ENCODE results near the gene CACNA1C.

CACNA1C gene

GRCh38 chr12:2523844-2524243 is 471.1 kb downstream of the CACNA1C start:
- Histone ChIP-seq H3K9ac (ENCODE audit: low read length in 5 of 5) (no peak overlapping the region), H3K27ac (ENCODE audit: low read depth, low read length) (no peak overlapping the region), H3K36me3 (ENCODE audit: control insufficient read depth in 5 of 5, insufficient read depth in 5 of 5, low read length in 5 of 5) (peaks cover 0 to 2% (median 0%) of the 10 kb centered on the region in 5 donors), H3K4me3 (ENCODE audit: low read depth in 1 of 5, low read length in 5 of 5) (no peak overlapping the region), H3K9me3 (ENCODE audit: control insufficient read depth in 5 of 5, low read length in 5 of 5) (no peaks in the 10 kb centered on the region), H3K4me1 (ENCODE audit: control insufficient read depth in 5 of 5, insufficient read depth in 5 of 5, low read length in 5 of 5) (peaks cover 0 to 8% (median 0%) of the 10 kb centered on the region in 5 donors), H3K27me3 (ENCODE audit: control insufficient read depth in 5 of 5, insufficient read depth in 4 of 5, low read length in 5 of 5) (peaks cover 0 to 4% (median 0%) of the 10 kb centered on the region in 5 donors)

GRCh38 chr12:2526371-2526770 is 473.6 kb downstream of the CACNA1C start:
- H3K27ac ChIP-seq (ENCODE audit: low read depth, low read length) = no peak overlapping the region
- no peaks in the 10 kb centered on the region for H3K36me3 ChIP-seq (ENCODE audit: control insufficient read depth in 5 of 5, insufficient read depth in 5 of 5, low read length in 5 of 5)
- H3K27me3 ChIP-seq (ENCODE audit: control insufficient read depth in 5 of 5, insufficient read depth in 4 of 5, low read length in 5 of 5) = no peaks in the 10 kb centered on the region
- no peaks in the 10 kb centered on the region for H3K9me3 ChIP-seq (ENCODE audit: control insufficient read depth in 5 of 5, low read length in 5 of 5)
- H3K9ac ChIP-seq (ENCODE audit: low read length in 5 of 5) = no peak overlapping the region
- peaks cover 0 to 17% (median 0%) of the 10 kb centered on the region in 5 donors for H3K4me1 ChIP-seq (ENCODE audit: control insufficient read depth in 5 of 5, insufficient read depth in 5 of 5, low read length in 5 of 5)
- H3K4me3 ChIP-seq (ENCODE audit: low read depth in 1 of 5, low read length in 5 of 5) = no peak overlapping the region

DNA sequence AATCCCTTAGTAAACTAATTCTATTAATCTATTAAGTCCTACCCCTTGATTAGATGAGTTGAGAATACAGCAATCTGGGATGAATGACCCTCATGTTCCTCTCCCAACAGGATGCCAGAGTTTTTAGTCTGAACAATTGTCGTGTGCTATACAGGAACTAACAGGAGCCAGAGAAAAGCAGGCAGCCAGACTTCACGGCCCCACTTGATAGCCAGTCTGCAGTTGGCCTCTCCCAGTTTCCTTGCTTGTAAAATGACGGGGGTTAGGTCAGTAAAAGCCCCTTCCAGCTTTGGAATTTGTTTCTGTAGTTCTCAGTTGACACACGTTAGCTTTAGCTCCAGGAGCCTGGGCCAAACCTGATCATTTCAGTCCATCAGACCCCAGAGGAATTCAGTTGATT is 475.2 kb downstream of the CACNA1C start:
- Histone ChIP-seq H3K27ac (ENCODE audit: low read depth, low read length) (no peak overlapping the region), H3K9ac (ENCODE audit: low read length in 5 of 5) (no peak overlapping the region), H3K4me3 (ENCODE audit: low read depth in 1 of 5, low read length in 5 of 5) (no peak overlapping the region), H3K27me3 (ENCODE audit: control insufficient read depth in 5 of 5, insufficient read depth in 4 of 5, low read length in 5 of 5) (no peaks in the 10 kb centered on the region), H3K4me1 (ENCODE audit: control insufficient read depth in 5 of 5, insufficient read depth in 5 of 5, low read length in 5 of 5) (peaks cover 0 to 17% (median 0%) of the 10 kb centered on the region in 5 donors), H3K36me3 (ENCODE audit: control insufficient read depth in 5 of 5, insufficient read depth in 5 of 5, low read length in 5 of 5) (no peaks in the 10 kb centered on the region), H3K9me3 (ENCODE audit: control insufficient read depth in 5 of 5, low read length in 5 of 5) (no peaks in the 10 kb centered on the region)

GRCh38 chr12:2529807-2530206 is 477.0 kb downstream of the CACNA1C start:
- H3K27me3 ChIP-seq (ENCODE audit: control insufficient read depth in 5 of 5, insufficient read depth in 4 of 5, low read length in 5 of 5) = no peaks in the 10 kb centered on the region
- no peak overlapping the region for H3K27ac ChIP-seq (ENCODE audit: low read depth, low read length)
- no peaks in the 10 kb centered on the region for H3K9me3 ChIP-seq (ENCODE audit: control insufficient read depth in 5 of 5, low read length in 5 of 5)
- peaks cover 0 to 17% (median 0%) of the 10 kb centered on the region in 5 donors for H3K4me1 ChIP-seq (ENCODE audit: control insufficient read depth in 5 of 5, insufficient read depth in 5 of 5, low read length in 5 of 5)
- H3K36me3 ChIP-seq (ENCODE audit: control insufficient read depth in 5 of 5, insufficient read depth in 5 of 5, low read length in 5 of 5) = no peaks in the 10 kb centered on the region
- no peak overlapping the region for H3K4me3 ChIP-seq (ENCODE audit: low read depth in 1 of 5, low read length in 5 of 5)
- H3K9ac ChIP-seq (ENCODE audit: low read length in 5 of 5) = no peak overlapping the region

DNA sequence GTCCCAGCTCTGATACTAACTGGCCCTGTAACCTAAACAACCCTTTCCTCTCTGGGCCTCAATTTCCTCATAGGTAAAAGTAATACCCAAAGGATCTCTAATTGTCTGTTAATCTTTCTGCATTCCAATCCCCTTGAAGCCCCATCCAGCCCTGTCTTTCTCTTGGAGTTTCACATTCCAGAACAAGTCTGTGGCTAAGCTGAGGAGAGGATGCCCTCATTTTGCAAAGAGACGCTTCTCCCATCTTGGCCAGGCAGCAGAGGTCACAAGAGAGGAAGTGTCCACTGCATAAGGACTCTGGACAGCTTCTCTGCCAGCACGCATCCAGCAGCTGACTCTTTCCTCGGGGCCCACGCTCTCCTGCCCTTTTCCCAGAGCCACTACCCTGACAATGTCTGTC is 478.6 kb downstream of the CACNA1C start:
- Histone ChIP-seq H3K36me3 (ENCODE audit: control insufficient read depth in 5 of 5, insufficient read depth in 5 of 5, low read length in 5 of 5) (no peaks in the 10 kb centered on the region), H3K4me3 (ENCODE audit: low read depth in 1 of 5, low read length in 5 of 5) (no peak overlapping the region), H3K27ac (ENCODE audit: low read depth, low read length) (no peak overlapping the region), H3K9me3 (ENCODE audit: control insufficient read depth in 5 of 5, low read length in 5 of 5) (no peaks in the 10 kb centered on the region), H3K4me1 (ENCODE audit: control insufficient read depth in 5 of 5, insufficient read depth in 5 of 5, low read length in 5 of 5) (peaks cover 0 to 15% (median 0%) of the 10 kb centered on the region in 5 donors), H3K27me3 (ENCODE audit: control insufficient read depth in 5 of 5, insufficient read depth in 4 of 5, low read length in 5 of 5) (no peaks in the 10 kb centered on the region), H3K9ac (ENCODE audit: low read length in 5 of 5) (no peak overlapping the region)

- H3K27me3 ChIP-seq (ENCODE audit: control insufficient read depth in 5 of 5, insufficient read depth in 4 of 5, low read length in 5 of 5) = no peaks in the 10 kb centered on the region
- H3K4me3 ChIP-seq (ENCODE audit: low read depth in 1 of 5, low read length in 5 of 5) = no peak overlapping the region
- H3K27ac ChIP-seq (ENCODE audit: low read depth, low read length) = no peak overlapping the region
- no peaks in the 10 kb centered on the region for H3K9me3 ChIP-seq (ENCODE audit: control insufficient read depth in 5 of 5, low read length in 5 of 5)
- no peaks in the 10 kb centered on the region for H3K36me3 ChIP-seq (ENCODE audit: control insufficient read depth in 5 of 5, insufficient read depth in 5 of 5, low read length in 5 of 5)
- H3K4me1 ChIP-seq (ENCODE audit: control insufficient read depth in 5 of 5, insufficient read depth in 5 of 5, low read length in 5 of 5) = peaks cover 0 to 12% (median 2%) of the 10 kb centered on the region in 5 donors
- H3K9ac ChIP-seq (ENCODE audit: low read length in 5 of 5) = no peak overlapping the region
These were observed 480.2 kb downstream of the CACNA1C start for GRCh38 chr12:2533036-2533435.

- no peak overlapping the region for H3K9ac ChIP-seq (ENCODE audit: low read length in 5 of 5)
- H3K27ac ChIP-seq (ENCODE audit: low read depth, low read length) = no peak overlapping the region
- no peaks in the 10 kb centered on the region for H3K27me3 ChIP-seq (ENCODE audit: control insufficient read depth in 5 of 5, insufficient read depth in 4 of 5, low read length in 5 of 5)
- peaks cover 0 to 9% (median 4%) of the 10 kb centered on the region in 5 donors for H3K4me1 ChIP-seq (ENCODE audit: control insufficient read depth in 5 of 5, insufficient read depth in 5 of 5, low read length in 5 of 5)
- H3K36me3 ChIP-seq (ENCODE audit: control insufficient read depth in 5 of 5, insufficient read depth in 5 of 5, low read length in 5 of 5) = no peaks in the 10 kb centered on the region
- no peaks in the 10 kb centered on the region for H3K9me3 ChIP-seq (ENCODE audit: control insufficient read depth in 5 of 5, low read length in 5 of 5)
- H3K4me3 ChIP-seq (ENCODE audit: low read depth in 1 of 5, low read length in 5 of 5) = no peak overlapping the region
These were observed 482.9 kb downstream of the CACNA1C start for GRCh38 chr12:2535583-2536204.

- Histone ChIP-seq H3K9ac (ENCODE audit: low read length in 5 of 5) (no peak overlapping the region), H3K27ac (ENCODE audit: low read depth, low read length) (no peak overlapping the region), H3K27me3 (ENCODE audit: control insufficient read depth in 5 of 5, insufficient read depth in 4 of 5, low read length in 5 of 5) (no peaks in the 10 kb centered on the region), H3K4me3 (ENCODE audit: low read depth in 1 of 5, low read length in 5 of 5) (no peak overlapping the region), H3K36me3 (ENCODE audit: control insufficient read depth in 5 of 5, insufficient read depth in 5 of 5, low read length in 5 of 5) (no peaks in the 10 kb centered on the region), H3K4me1 (ENCODE audit: control insufficient read depth in 5 of 5, insufficient read depth in 5 of 5, low read length in 5 of 5) (peaks cover 0 to 17% (median 6%) of the 10 kb centered on the region in 5 donors), H3K9me3 (ENCODE audit: control insufficient read depth in 5 of 5, low read length in 5 of 5) (no peaks in the 10 kb centered on the region)
These were observed 483.9 kb downstream of the CACNA1C start for GRCh38 chr12:2536724-2537123.

DNA sequence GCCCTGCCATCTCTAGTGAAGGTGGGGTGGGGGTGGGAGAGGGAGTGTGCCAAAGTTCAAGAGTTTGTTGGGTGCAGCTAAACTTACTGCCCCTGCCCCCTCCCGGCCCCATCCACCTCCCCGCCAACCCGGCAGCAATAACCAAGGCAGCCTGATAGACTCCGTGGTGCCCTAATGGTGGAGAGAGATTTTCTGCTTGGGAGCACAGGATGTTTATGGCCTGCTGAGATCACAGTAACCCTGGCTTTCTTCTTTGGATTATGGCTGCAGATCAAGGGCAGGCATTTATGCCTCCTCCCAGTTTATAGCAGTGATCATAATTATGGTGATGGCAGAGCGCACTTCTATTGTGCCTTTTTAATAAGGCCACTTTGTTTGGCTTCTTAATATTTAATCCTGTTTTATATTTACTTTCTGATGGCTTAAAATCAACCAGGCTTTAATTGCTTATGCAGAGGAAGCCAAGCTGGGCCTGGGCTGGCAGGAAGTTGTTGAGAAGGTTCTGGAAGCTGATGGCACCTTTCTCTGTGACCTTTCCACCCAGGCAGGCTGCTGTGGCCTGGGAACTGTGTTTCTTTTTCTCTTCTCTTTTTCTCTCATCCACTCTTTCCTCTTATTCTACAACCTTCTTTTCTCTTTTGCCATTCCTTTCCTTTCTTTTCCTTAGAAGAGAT is 485.2 kb downstream of the CACNA1C start:
- no peaks in the 10 kb centered on the region for H3K27me3 ChIP-seq (ENCODE audit: control insufficient read depth in 5 of 5, insufficient read depth in 4 of 5, low read length in 5 of 5)
- peaks cover 0 to 21% (median 6%) of the 10 kb centered on the region in 5 donors for H3K4me1 ChIP-seq (ENCODE audit: control insufficient read depth in 5 of 5, insufficient read depth in 5 of 5, low read length in 5 of 5)
- no peak overlapping the region for H3K9ac ChIP-seq (ENCODE audit: low read length in 5 of 5)
- H3K4me3 ChIP-seq (ENCODE audit: low read depth in 1 of 5, low read length in 5 of 5) = no peak overlapping the region
- no peaks in the 10 kb centered on the region for H3K9me3 ChIP-seq (ENCODE audit: control insufficient read depth in 5 of 5, low read length in 5 of 5)
- no peaks in the 10 kb centered on the region for H3K36me3 ChIP-seq (ENCODE audit: control insufficient read depth in 5 of 5, insufficient read depth in 5 of 5, low read length in 5 of 5)
- no peak overlapping the region for H3K27ac ChIP-seq (ENCODE audit: low read depth, low read length)

DNA sequence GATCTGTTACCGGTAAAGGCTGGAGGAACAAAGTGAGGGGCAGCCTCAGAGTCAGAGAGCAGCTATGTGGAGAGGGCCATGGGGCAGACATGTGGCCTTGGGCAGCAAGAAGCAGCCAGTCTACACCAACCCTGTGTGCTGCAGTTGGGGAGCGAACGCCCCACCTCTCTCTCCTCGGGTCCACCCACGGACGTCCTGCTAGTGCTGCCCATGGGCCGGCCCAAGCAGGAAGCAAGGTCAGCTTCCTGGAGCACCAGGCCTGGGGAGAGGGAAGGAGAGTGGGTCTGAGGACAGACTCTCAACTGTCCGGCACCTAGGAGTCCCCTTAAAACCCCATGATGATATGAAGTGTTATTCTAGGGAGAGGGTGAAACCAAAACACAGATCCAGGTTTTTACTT is 487.2 kb downstream of the CACNA1C start:
- Histone ChIP-seq H3K4me3 (ENCODE audit: low read depth in 1 of 5, low read length in 5 of 5) (no peak overlapping the region), H3K9ac (ENCODE audit: low read length in 5 of 5) (no peak overlapping the region), H3K4me1 (ENCODE audit: control insufficient read depth in 5 of 5, insufficient read depth in 5 of 5, low read length in 5 of 5) (peaks cover 0 to 21% (median 6%) of the 10 kb centered on the region in 5 donors), H3K27me3 (ENCODE audit: control insufficient read depth in 5 of 5, insufficient read depth in 4 of 5, low read length in 5 of 5) (no peaks in the 10 kb centered on the region), H3K9me3 (ENCODE audit: control insufficient read depth in 5 of 5, low read length in 5 of 5) (no peaks in the 10 kb centered on the region), H3K27ac (ENCODE audit: low read depth, low read length) (peak overlapping the region; percentile 44), H3K36me3 (ENCODE audit: control insufficient read depth in 5 of 5, insufficient read depth in 5 of 5, low read length in 5 of 5) (no peaks in the 10 kb centered on the region)
